C4-2B (cell line): ENCODE data around the gene CA12.

Experiments used
- CTCF ChIP-seq: fragments of 450-650 bp; conservative IDR thresholded peaks from 2 replicates; pipeline ENCODE4 v1.5.1; 2017; ENCODE audit warnings: mild to moderate bottlenecking
- ZFX ChIP-seq: fragments of 450-650 bp; IDR thresholded peaks from 2 replicates; pipeline ENCODE4 v1.6.1; 2017

GRCh38 chr15:63381301-63382204 lies at the start of gene CA12:
- TF ChIP-seq CTCF: no peak
- TF ChIP-seq ZFX: no peak
